ENCODE results near the gene ZNF541.
"Not testable (repeated sequence)": the region's sequence is repeated elsewhere in the genome, so short reads cannot be mapped to it uniquely, and the experiment has no call there.

The ZNF541 gene

GRCh38 chr19:47600246-47601179 lies 27.6 kb upstream of the ZNF541 start:
- peak; percentile 99 to 100 for DNase-seq (ENCODE audit: low read depth in 2 of 2)

DNA sequence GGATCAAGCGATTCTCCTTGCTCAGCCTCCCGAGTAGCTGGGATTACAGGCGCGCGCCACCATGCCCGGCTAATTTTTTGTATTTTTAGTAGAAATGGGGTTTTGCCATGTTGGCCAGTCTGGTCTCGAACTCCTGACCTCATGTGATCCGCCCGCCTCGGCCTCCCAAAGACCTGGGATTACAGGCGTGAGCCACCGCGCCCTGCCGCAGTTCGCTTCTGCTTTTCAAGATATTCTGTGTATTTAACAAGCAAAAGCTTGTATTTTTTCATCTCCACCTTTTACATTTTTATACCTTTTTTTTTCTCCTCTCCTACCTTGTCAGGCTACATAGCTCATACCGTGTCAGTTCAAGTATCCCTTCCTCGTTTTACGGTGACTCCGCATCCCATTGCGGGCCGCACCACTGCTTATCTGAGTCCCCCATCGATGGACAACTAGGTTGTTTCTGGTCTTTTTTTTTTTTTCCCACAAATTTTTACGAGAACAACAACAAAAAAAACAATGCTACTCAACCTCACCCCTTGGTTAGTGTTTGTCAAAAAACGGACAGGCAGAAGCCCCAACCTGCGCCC lies 26.8 kb upstream of the ZNF541 start:
- not testable (repeated sequence) for DNase-seq (ENCODE audit: low read depth in 2 of 2)

DNA sequence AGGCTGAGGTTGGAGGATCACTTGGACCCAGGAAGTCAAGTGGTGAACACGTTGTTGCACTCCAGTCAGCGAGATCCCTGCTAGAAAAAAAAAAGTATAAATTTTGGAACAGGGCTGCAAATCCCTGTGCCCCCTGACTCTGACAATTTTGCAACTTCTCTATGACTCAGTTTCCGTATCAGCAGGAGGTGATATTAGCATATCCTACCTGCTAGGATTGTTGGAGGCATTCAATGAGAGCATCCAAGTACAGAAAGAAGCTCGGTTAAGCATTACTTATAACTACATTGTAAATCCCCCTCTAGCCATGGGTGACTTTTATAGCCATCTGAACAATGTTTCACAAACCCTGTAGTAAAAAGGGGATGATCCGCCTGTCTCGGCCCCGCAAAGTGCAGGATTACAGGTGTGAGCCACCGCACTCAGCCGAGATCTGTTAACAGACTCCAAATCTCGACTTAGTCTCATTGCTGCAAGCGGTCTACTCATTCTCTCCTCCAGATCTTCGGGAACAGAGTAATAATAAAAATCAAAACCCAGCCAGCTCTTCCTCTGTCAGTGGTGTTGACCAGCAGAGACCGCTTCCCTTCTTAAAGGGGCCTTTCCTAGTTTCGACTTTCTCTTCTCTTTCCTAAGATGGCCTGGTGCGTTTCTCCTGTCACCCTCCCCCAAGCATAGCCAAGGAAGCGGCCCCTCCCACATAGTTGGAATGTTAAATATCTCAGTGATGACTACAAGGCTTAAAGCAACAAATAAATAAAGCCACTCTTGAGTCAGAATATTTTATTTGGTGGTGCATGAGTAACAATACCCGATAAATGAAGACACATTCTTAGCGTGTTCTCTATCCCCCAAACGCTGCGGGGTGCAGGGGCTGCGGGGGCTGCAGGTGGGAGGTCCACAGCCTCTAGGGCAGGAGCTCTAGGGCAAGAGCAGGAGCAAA lies 25.7 kb upstream of the ZNF541 start:
- DNase-seq (ENCODE audit: low read depth in 2 of 2): no peak

GRCh38 chr19:47595944-47596343 lies 23.0 kb upstream of the ZNF541 start:
- DNase-seq (ENCODE audit: low read depth in 2 of 2): no peak

DNA sequence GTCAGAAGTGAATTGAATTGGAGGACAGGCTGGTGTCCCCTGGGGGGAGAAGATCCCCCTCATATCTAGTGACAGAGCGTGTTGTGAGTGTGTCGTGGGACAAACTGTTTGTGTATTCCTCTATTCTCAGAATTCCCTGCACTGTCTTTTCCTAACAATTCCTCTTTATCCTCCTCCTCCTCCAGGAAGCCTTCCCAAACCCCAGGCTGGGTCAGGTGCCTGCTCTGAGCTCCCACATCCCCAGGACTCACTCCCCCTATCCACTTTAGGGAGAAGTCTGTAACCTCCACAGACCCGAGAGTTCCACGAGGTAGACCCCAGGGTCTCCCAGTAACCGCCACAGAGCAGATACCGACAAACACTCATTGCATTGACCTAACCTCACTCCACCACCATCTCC lies 20.9 kb upstream of the ZNF541 start:
- DNase-seq (ENCODE audit: low read depth in 2 of 2): no peak

- no peak for DNase-seq (ENCODE audit: low read depth in 2 of 2)
These were observed 16.9 kb upstream of the ZNF541 start for GRCh38 chr19:47589824-47590223.

DNA sequence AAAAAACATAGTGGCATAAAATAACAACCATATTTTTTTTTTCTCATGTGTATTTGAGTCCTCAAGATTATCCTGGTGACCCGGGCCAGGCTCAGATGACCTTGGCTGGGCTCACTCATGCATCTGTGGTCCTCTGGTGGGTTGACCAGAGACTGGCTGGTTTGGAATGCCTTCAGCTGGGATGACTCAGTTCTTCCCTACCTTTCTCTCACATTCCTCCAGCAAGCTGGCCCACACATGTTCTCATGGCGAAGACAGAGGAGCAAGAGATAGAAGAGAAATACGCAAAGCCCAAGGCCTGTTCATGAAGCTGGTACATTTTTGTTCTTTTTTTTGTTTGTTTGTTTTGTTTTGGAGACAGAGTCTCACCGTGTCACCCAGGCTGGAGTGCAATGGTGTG lies 14.3 kb upstream of the ZNF541 start:
- DNase-seq (ENCODE audit: low read depth in 2 of 2): no peak

- not testable (repeated sequence) for DNase-seq (ENCODE audit: low read depth in 2 of 2)
These were observed 10.2 kb upstream of the ZNF541 start for GRCh38 chr19:47583161-47583560.

DNA sequence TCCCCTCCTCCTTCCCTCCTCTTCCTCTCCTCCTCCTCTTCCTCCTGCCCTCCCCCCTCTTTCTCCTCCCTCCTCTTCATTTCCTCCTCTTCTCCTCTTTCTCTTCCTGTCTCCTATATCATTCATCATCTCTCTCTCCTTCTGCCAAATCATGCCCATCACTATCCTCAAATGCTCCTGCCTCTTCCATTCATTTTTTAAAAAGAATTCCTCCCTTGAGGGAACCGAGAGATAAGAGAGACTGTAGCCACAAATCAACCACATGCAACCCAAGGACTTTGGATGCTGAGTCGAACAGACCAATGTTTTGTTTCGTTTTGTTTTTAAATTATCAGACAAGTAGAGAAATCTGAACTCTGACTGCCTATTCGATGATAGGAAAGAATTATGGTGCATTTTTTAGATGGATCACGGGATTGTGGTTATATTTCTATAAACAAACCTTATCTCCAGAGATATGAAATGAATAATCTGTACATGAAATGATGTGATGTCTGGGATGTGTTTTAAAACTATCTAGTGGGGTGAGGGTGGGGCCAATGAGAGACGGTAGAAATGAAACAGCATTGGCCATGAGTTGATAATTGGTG lies 9.5 kb upstream of the ZNF541 start:
- DNase-seq (ENCODE audit: low read depth in 2 of 2): no peak

- DNase-seq (ENCODE audit: low read depth in 2 of 2): no peak
These were observed 8.8 kb upstream of the ZNF541 start for GRCh38 chr19:47581605-47582319.

DNA sequence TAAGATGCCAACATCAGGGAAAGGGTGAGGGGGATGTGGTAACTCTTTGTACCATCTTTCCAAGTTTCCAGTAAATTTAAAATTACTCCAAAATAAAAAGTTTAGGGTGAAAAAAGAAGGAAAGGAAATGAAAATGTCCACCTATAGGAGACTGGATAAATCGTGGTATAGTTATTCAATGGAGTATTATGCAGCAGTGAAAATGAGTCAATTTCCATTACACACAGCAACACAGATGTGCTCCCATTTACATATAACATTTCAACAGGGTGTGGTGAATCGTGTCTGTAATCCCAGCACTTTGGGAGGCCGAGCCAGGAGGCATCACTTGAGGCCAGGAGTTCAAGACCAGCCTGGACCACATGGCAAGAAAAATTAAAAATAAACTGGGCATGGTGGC lies 7.4 kb upstream of the ZNF541 start:
- DNase-seq (ENCODE audit: low read depth in 2 of 2): no peak

GRCh38 chr19:47572635-47573034 lies 313 bp downstream of the ZNF541 start:
- DNase-seq (ENCODE audit: low read depth in 2 of 2): peak in 1 of 2 donors; percentile 3

- DNase-seq (ENCODE audit: low read depth in 2 of 2): no peak
These were observed 3.6 kb downstream of the ZNF541 start for GRCh38 chr19:47569331-47569730.

DNA sequence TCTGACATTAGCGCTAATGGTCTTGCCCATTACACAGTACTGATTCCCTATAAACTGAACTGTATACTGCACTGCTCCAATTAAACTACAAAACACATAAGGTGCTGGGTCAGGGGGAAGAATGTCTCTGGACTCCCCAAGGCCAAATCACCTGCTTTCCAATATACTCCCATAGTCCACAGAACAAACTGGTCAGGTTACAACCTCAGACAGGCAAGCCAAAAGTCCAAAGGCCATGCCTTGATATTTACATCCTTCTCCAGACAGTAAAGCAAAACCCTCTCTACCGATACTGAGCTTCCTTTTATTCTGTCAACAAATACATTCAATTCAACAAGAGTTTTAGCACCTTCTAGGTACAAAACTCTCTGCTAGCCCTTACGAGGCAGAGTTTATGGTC lies 8.9 kb downstream of the ZNF541 start:
- DNase-seq (ENCODE audit: low read depth in 2 of 2): no peak

DNA sequence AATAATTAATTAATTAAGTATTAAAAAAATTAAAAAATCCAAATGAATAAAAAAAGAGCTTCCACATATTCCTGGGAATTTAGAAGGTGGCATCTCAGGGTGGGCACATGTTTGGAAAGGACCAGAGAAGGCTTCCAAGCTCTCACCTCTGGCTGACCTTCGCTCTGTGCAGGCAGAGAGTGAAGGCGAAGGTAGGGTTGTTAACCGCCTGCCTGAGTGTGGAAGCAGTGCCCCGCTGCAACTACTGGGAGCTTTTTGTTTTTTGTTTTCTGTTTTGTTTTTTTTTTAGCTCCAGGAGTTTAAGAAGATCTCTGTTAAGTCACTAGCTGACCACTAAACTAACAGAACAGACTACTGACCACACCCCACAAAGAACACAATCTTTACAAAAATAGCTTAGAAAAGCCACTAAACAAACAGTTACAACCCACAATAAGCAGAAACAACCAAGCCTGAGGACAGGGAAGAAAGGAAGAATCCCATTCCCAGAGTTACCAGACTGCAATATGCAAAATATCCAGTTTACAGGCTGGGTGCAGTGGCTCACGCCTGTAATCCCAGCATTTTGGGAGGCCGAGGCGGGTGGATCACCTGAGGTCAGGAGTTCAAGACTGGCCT lies 11.4 kb downstream of the ZNF541 start:
- no peak for DNase-seq (ENCODE audit: low read depth in 2 of 2)

DNA sequence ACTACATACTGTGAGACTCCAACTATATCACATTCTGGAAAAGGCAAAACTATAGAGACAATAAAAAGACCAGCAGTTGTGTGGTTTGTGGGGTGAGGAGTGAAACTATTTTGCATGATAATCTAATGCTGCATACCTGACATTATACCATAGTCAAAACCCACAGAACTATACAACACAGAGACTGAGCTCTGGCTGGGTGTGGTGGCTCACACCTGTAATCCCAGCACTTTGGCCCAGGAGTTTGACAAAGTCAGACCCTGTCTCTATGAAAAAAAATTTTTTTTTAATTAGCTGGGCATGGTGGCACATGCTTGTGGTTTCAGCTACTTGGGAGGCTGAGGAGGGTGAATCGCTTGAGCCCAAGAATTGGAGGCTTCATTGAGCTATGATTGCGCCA lies 11.9 kb downstream of the ZNF541 start:
- no peak for DNase-seq (ENCODE audit: low read depth in 2 of 2)

GRCh38 chr19:47550129-47550528 lies 22.8 kb downstream of the ZNF541 start:
- DNase-seq (ENCODE audit: low read depth in 2 of 2): no peak

DNA sequence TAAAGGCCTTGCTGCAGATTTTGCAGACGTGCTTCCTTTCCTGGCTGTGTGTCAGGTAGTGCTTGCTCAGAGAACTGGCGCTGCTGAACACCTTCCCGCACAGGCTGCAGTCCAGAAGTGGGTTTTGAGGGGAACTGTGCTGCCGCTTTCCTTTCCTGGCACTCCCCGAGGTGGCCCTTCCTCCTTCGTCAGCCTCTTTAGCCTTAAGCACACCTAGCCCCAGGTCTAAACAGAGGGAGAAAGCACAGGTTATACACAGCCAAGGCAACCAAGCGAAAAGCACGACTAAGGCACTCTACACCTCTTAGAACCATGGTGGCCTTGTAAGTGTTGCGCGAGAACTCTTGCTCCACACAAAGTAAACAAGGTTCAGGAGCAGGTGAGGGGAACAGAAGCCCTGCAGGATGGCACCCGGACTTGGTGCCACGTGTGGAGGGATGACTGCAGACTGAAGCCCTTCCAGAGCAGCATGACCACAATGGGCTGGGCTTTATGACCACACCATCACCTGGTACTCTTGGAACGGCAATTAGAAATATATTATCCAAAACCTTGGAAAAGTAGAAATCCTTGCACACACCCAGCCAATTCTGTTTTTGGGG lies 23.6 kb downstream of the ZNF541 start:
- DNase-seq (ENCODE audit: low read depth in 2 of 2): no peak

DNA sequence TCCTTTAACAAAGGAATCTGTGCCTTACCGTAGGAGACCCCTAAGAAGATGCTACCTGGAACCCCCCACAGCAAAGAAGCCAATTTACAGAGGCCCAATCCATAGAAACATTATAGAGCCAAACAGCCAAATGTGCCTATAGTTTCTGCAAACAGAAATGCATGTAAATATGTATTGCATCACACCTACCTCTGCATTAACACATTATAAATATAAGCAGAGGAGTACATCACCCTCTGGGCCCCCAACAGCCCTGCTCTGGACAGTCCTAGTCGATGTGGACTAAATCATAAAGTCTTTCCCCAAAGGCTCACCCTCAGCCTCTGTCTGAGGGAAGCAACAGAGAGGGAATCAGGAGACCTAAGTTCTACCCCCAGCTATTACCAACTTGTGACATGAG lies 25.7 kb downstream of the ZNF541 start:
- DNase-seq (ENCODE audit: low read depth in 2 of 2): no peak

Measured in stimulated activated CD8-positive, alpha-beta memory T cell treated with anti-CD3 and anti-CD28 coated beads, Interleukin-2, amount 100 ng/mL, for 48 hours (primary cell).